H1 (cell line): Measurements from ENCODE around the gene CHN2. TPM values are rescaled to one million over a fixed set of nuclear protein-coding genes. Genes with fewer than 3 reads are reported as not detected.

ENCODE experiments used
- EGR1 ChIP-seq: IDR thresholded peaks from 2 replicates; pipeline ENCODE4 v1.6.1; 2011; ENCODE audit warnings: low read depth, low read length, borderline replicate concordance
- GABPA ChIP-seq: IDR thresholded peaks from 2 replicates; pipeline ENCODE4 v1.6.1; 2011; ENCODE audit warnings: mild to moderate bottlenecking, low read length, moderate library complexity, borderline replicate concordance; ENCODE audit not compliant: insufficient read depth
- SIX5 ChIP-seq: IDR thresholded peaks from 2 replicates; pipeline ENCODE4 v1.6.1; 2011; ENCODE audit warnings: mild to moderate bottlenecking, low read depth, low read length
- SP1 ChIP-seq: IDR thresholded peaks from 2 replicates; pipeline ENCODE4 v1.6.1; 2011; ENCODE audit warnings: low read depth, low read length
- TAF1 ChIP-seq: IDR thresholded peaks from 2 replicates; pipeline ENCODE4 v1.6.1; 2011; ENCODE audit warnings: mild to moderate bottlenecking, low read depth, low read length
- TAF7 ChIP-seq: optimal IDR thresholded peaks from 2 replicates; pipeline ENCODE3; 2011; ENCODE audit warnings: low read depth, mild to moderate bottlenecking, inconsistent platforms, low read length, moderate library complexity, borderline replicate concordance
- USF2 ChIP-seq: IDR thresholded peaks from 2 replicates; pipeline ENCODE4 v1.6.1; 2011; ENCODE audit warnings: low read length, improper control_type of control experiment
- polyA plus RNA-seq, 7 experiments: library from polyadenylated mRNA; depleted of rRNA in 3 of 7; stranded (reverse) in 5 of 7; unstranded in 2 of 7; fragments of >200 nt in 5 of 7; fragments of 200-250 nt in 2 of 7; gene quantifications; 1 replicate in 5 of 7; 2 replicates in 1 of 7; 4 replicates in 1 of 7; pipeline versions ENCODE4 v1.2.1 to v1.2.3, GENCODE V29; 2011 to 2013; ENCODE audit warnings: missing spikeins in 2 of 7, mixed read lengths in 2 of 7
- total RNA-seq: library from RNA; stranded (reverse); fragmentation: NEBNext Ultra II Directional; extraction: Animal tissue kit (Norgen Biotek cat#: 25700); gene quantifications from 2 replicates; pipeline ENCODE4 v1.2.1, GENCODE V29; 2021
- TF ChIP-seq, protein P1 (sequence below): fragments of 300-600 bp; sonication (generic); IDR thresholded peaks from 2 replicates; pipeline ENCODE4 v1.7.1; 2012; ENCODE audit warnings: low read length, moderate library complexity, mild to moderate bottlenecking, inconsistent platforms; ENCODE audit not compliant: insufficient replicate concordance
- TF ChIP-seq, protein P2 (sequence below): IDR thresholded peaks from 2 replicates; pipeline ENCODE4 v1.6.1; 2012; ENCODE audit warnings: inconsistent platforms
- TF ChIP-seq, protein P3 (sequence below): IDR thresholded peaks from 2 replicates; pipeline ENCODE4 v1.6.1; 2012; ENCODE audit warnings: inconsistent platforms

Gene CHN2
- total and polyA plus RNA-seq, 2 of the 8 experiments (the other 6 are each of a cell fraction or from before 2014, with no cell fraction given): 2.9 to 4.8 TPM

DNA sequence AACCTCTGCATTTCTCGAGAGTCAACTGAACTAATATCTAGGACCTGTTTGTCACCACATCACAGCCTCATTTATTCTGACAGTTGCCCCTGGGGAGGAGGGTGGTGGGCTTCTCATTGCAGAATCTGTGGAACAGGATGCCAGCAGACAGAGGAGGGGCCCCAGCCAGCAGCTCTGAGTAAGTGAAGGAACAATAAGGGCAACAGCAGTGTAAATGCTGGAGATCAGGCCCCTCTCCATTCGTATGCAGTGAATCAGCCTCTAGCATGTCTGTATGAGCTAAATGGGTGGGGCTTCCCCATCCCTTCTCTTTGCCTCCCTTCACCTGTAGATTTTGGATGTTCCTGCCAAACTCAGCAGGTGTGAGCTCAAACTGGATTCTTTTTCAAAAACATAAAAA lies 40.5 kb upstream of the CHN2 start (continued):
- TF ChIP-seq, protein P1, sequence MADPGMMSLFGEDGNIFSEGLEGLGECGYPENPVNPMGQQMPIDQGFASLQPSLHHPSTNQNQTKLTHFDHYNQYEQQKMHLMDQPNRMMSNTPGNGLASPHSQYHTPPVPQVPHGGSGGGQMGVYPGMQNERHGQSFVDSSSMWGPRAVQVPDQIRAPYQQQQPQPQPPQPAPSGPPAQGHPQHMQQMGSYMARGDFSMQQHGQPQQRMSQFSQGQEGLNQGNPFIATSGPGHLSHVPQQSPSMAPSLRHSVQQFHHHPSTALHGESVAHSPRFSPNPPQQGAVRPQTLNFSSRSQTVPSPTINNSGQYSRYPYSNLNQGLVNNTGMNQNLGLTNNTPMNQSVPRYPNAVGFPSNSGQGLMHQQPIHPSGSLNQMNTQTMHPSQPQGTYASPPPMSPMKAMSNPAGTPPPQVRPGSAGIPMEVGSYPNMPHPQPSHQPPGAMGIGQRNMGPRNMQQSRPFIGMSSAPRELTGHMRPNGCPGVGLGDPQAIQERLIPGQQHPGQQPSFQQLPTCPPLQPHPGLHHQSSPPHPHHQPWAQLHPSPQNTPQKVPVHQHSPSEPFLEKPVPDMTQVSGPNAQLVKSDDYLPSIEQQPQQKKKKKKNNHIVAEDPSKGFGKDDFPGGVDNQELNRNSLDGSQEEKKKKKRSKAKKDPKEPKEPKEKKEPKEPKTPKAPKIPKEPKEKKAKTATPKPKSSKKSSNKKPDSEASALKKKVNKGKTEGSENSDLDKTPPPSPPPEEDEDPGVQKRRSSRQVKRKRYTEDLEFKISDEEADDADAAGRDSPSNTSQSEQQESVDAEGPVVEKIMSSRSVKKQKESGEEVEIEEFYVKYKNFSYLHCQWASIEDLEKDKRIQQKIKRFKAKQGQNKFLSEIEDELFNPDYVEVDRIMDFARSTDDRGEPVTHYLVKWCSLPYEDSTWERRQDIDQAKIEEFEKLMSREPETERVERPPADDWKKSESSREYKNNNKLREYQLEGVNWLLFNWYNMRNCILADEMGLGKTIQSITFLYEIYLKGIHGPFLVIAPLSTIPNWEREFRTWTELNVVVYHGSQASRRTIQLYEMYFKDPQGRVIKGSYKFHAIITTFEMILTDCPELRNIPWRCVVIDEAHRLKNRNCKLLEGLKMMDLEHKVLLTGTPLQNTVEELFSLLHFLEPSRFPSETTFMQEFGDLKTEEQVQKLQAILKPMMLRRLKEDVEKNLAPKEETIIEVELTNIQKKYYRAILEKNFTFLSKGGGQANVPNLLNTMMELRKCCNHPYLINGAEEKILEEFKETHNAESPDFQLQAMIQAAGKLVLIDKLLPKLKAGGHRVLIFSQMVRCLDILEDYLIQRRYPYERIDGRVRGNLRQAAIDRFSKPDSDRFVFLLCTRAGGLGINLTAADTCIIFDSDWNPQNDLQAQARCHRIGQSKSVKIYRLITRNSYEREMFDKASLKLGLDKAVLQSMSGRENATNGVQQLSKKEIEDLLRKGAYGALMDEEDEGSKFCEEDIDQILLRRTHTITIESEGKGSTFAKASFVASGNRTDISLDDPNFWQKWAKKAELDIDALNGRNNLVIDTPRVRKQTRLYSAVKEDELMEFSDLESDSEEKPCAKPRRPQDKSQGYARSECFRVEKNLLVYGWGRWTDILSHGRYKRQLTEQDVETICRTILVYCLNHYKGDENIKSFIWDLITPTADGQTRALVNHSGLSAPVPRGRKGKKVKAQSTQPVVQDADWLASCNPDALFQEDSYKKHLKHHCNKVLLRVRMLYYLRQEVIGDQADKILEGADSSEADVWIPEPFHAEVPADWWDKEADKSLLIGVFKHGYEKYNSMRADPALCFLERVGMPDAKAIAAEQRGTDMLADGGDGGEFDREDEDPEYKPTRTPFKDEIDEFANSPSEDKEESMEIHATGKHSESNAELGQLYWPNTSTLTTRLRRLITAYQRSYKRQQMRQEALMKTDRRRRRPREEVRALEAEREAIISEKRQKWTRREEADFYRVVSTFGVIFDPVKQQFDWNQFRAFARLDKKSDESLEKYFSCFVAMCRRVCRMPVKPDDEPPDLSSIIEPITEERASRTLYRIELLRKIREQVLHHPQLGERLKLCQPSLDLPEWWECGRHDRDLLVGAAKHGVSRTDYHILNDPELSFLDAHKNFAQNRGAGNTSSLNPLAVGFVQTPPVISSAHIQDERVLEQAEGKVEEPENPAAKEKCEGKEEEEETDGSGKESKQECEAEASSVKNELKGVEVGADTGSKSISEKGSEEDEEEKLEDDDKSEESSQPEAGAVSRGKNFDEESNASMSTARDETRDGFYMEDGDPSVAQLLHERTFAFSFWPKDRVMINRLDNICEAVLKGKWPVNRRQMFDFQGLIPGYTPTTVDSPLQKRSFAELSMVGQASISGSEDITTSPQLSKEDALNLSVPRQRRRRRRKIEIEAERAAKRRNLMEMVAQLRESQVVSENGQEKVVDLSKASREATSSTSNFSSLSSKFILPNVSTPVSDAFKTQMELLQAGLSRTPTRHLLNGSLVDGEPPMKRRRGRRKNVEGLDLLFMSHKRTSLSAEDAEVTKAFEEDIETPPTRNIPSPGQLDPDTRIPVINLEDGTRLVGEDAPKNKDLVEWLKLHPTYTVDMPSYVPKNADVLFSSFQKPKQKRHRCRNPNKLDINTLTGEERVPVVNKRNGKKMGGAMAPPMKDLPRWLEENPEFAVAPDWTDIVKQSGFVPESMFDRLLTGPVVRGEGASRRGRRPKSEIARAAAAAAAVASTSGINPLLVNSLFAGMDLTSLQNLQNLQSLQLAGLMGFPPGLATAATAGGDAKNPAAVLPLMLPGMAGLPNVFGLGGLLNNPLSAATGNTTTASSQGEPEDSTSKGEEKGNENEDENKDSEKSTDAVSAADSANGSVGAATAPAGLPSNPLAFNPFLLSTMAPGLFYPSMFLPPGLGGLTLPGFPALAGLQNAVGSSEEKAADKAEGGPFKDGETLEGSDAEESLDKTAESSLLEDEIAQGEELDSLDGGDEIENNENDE: no peak
- TF ChIP-seq TAF1 (no peak), TAF7 (no peak), USF2 (no peak), GABPA (no peak), SIX5 (no peak), EGR1 (no peak), SP1 (no peak)
- TF ChIP-seq, protein P2, sequence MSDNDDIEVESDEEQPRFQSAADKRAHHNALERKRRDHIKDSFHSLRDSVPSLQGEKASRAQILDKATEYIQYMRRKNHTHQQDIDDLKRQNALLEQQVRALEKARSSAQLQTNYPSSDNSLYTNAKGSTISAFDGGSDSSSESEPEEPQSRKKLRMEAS: no peak
- TF ChIP-seq, protein P3, sequence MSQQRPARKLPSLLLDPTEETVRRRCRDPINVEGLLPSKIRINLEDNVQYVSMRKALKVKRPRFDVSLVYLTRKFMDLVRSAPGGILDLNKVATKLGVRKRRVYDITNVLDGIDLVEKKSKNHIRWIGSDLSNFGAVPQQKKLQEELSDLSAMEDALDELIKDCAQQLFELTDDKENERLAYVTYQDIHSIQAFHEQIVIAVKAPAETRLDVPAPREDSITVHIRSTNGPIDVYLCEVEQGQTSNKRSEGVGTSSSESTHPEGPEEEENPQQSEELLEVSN: no peak
